Heart left ventricle (tissue), 13 donors: ENCODE measurements around the gene MAGI1.

Experiments
- CTCF ChIP-seq, 12 donors: fragments of 200-600 bp; sonication (generic) in 4 of 12; IDR thresholded peaks; one replicate each; pipeline versions ENCODE4 v1.5.0 to v1.8.0; 2018 to 2022; ENCODE audit warnings: antibody characterized with exemption in 12 of 12, mild to moderate bottlenecking in 5 of 12
- POLR2A ChIP-seq, 2 donors: fragments of 450-650 bp; IDR thresholded peaks; one replicate each; pipeline ENCODE4 v1.6.1; 2017; ENCODE audit warnings: antibody characterized with exemption in 2 of 2, mild to moderate bottlenecking in 2 of 2, moderate library complexity in 2 of 2
- donor health status: ischemic (EF 13 %, LVEDD 7.1; RV severe dilation, severe dysfunction).
- donor health status: DM: no; HTN: yes; CAD: no.
- donor health status: DM: no; HTN: no; CAD: no.
- donor health status: ischemic (EF 25% LVEDD 6.9; RV normal size, moderate dysfunction).
- donor health status: ischemic (EF 25% LVEDD 5.7; RV mildly dilated, moderate dysfunction).
- donor health status: ischemic (EF 35%, LVEDD 5.7; RV mildly dilated, moderate dysfunction).
- donor health status: nonischemic (EF 11% LVEDD 7.7; RV severe dilation, severe dysfunction).
- donor health status: DM: yes; HTN: yes; CAD: no.
- donor health status: PGD.
- donor health status: ischemic (EF 29% LVEDD 5.4; RV normal size, mild dysfunction).
- donor health status: nonischemic (EF 23%, LVEDD 6.1; RV moderate dilation, normal function).

GRCh38 chr3:65472501-65472900 is 566.2 kb downstream of the MAGI1 start:
- TF ChIP-seq CTCF (IDR thresholded peaks at IDR 0.05): no peak
- no peak for TF ChIP-seq POLR2A (IDR thresholded peaks at IDR 0.05)
